HL-60 (cell line): ENCODE data around the gene IGFBP7.

Source experiments
- DNase-seq, 2 experiments: peaks; one replicate each; pipeline ENCODE4 v3.0.0-alpha.2; 2010 to 2020; ENCODE audit warnings: low read depth in 1 of 2, low spot score in 1 of 2
- H3K27ac ChIP-seq: fragments of 250-450 bp; sonication (Bioruptor Pico); replicated peaks from 2 replicates; pipeline ENCODE4 v1.5.1; 2020; ENCODE audit warnings: mild to moderate bottlenecking, moderate library complexity
- H3K27me3 ChIP-seq: fragments of 250-450 bp; sonication (Bioruptor Pico); 2 replicates; pipeline ENCODE4 v1.5.1; 2021; ENCODE audit warnings: mild to moderate bottlenecking, moderate library complexity; ENCODE audit not compliant: insufficient read depth, poor library complexity, severe bottlenecking
- H3K4me3 ChIP-seq: replicated peaks from 2 replicates; pipeline ENCODE4 v1.5.1; 2011; ENCODE audit warnings: mild to moderate bottlenecking, control low read depth, low read length; ENCODE audit not compliant: insufficient read depth
- CTCF ChIP-seq: IDR thresholded peaks from one replicate; pipeline ENCODE4 v1.5.1; 2011; ENCODE audit warnings: low read length, control low read depth, inconsistent platforms; ENCODE audit not compliant: insufficient read depth
- GABPA ChIP-seq: IDR thresholded peaks from 2 replicates; pipeline ENCODE4 v1.6.1; 2012; ENCODE audit warnings: low read depth
- POLR2AphosphoS5 ChIP-seq: IDR thresholded peaks from 2 replicates; pipeline ENCODE4 v1.6.1; 2012; ENCODE audit warnings: low read depth
- REST ChIP-seq: IDR thresholded peaks from 2 replicates; pipeline ENCODE4 v1.6.1; 2012; ENCODE audit warnings: low read depth; ENCODE audit not compliant: insufficient replicate concordance
- SPI1 ChIP-seq: IDR thresholded peaks from 2 replicates; pipeline ENCODE4 v1.6.1; 2012; ENCODE audit warnings: low read depth, mild to moderate bottlenecking, borderline replicate concordance

Gene IGFBP7

GRCh38 chr4:57044996-57045395 is 65.2 kb downstream of the IGFBP7 start:
- no peak for DNase-seq
- TF ChIP-seq POLR2AphosphoS5 = no peak
- TF ChIP-seq SPI1 = no peak
- no peak for TF ChIP-seq REST
- no peak for TF ChIP-seq CTCF
- TF ChIP-seq GABPA = no peak
- Histone ChIP-seq H3K27me3 (no peaks in the 10 kb centered on the region), H3K4me3 (no peak overlapping the region), H3K27ac (no peak overlapping the region)

- TF ChIP-seq REST (no peak), SPI1 (no peak)
- H3K27me3 ChIP-seq = no peaks in the 10 kb centered on the region
- H3K27ac ChIP-seq = no peak overlapping the region
- no peak overlapping the region for H3K4me3 ChIP-seq
- DNase-seq = no peak
Observed at GRCh38 chr4:57044279-57044678, 65.9 kb downstream of the IGFBP7 start.

- Histone ChIP-seq H3K27me3 (no peaks in the 10 kb centered on the region), H3K27ac (no peak overlapping the region), H3K4me3 (no peak overlapping the region)
- no peak for TF ChIP-seq SPI1
- TF ChIP-seq CTCF = no peak
- TF ChIP-seq POLR2AphosphoS5 = no peak
- TF ChIP-seq GABPA = no peak
- no peak for TF ChIP-seq REST
- DNase-seq = no peak
Observed at GRCh38 chr4:57043347-57044251, 66.6 kb downstream of the IGFBP7 start.
